ENCODE results near the gene PELI3.

DNA sequence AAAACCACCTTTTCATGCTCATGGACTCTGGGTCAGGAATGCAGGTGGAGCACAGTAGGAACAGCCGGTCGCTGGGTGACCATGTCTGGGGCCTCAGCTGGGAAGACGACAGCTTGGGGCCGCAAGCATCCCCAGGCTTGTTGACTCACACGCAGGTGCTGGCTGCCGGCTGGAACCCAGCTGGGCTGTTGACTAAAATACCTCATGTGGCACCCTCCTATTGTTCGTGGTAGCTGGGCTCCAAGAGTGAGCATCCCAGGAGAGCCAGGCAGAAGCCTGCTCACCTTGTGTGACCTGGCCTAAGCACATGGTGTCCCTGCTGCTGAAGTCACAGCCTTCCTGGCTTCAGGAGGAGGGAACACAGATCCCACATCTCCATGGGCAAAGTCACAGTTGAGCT is 22.9 kb downstream of the PELI3 start:
- TF ChIP-seq POLR2AphosphoS5 (IDR thresholded peaks at IDR 0.05), result no peak
- TF ChIP-seq, protein P1, sequence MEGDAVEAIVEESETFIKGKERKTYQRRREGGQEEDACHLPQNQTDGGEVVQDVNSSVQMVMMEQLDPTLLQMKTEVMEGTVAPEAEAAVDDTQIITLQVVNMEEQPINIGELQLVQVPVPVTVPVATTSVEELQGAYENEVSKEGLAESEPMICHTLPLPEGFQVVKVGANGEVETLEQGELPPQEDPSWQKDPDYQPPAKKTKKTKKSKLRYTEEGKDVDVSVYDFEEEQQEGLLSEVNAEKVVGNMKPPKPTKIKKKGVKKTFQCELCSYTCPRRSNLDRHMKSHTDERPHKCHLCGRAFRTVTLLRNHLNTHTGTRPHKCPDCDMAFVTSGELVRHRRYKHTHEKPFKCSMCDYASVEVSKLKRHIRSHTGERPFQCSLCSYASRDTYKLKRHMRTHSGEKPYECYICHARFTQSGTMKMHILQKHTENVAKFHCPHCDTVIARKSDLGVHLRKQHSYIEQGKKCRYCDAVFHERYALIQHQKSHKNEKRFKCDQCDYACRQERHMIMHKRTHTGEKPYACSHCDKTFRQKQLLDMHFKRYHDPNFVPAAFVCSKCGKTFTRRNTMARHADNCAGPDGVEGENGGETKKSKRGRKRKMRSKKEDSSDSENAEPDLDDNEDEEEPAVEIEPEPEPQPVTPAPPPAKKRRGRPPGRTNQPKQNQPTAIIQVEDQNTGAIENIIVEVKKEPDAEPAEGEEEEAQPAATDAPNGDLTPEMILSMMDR (IDR thresholded peaks at IDR 0.05), result no peak
- no peak for TF ChIP-seq EP300 (IDR thresholded peaks at IDR 0.05)
